Neural cell (in vitro differentiated cells): ENCODE results near the gene ACSM6. TPM values are rescaled to one million over a fixed set of nuclear protein-coding genes. Genes with fewer than 3 reads are reported as not detected.
"Not testable (repeated sequence)": the region's sequence is repeated elsewhere in the genome, so short reads cannot be mapped to it uniquely, and the experiment has no call there.

ENCODE experiments used
- H2AFZ ChIP-seq: fragments of 200-600, 300-800 bp; sonication (generic), shearing (Covaris generic); 2 replicates; pipeline ENCODE4 v1.6.0; 2014; ENCODE audit warnings: low read depth, mild to moderate bottlenecking, antibody characterized with exemption, low read length, moderate library complexity
- H3F3A ChIP-seq: fragments of 200-600 bp; shearing (Covaris generic); 2 replicates; pipeline ENCODE4 v1.6.1; 2016; ENCODE audit warnings: mild to moderate bottlenecking, moderate library complexity, mixed read lengths, antibody characterized with exemption, low read length; ENCODE audit not compliant: insufficient read depth, poor library complexity, severe bottlenecking
- H3K27ac ChIP-seq: fragments of 200-600, 300-800 bp; sonication (generic), shearing (Covaris generic); 2 replicates; pipeline ENCODE4 v1.5.1; 2014; ENCODE audit warnings: mild to moderate bottlenecking, low read length, moderate library complexity
- H3K27me3 ChIP-seq: fragments of 300-800, 200-600 bp; sonication (generic), shearing (Covaris generic); 2 replicates; pipeline ENCODE4 v1.6.0; 2014; ENCODE audit warnings: mild to moderate bottlenecking, low read depth, low read length, moderate library complexity; ENCODE audit not compliant: insufficient read depth
- H3K36me3 ChIP-seq: fragments of 300-800, 200-600 bp; sonication (generic), shearing (Covaris generic); 2 replicates; pipeline ENCODE4 v1.5.1; 2014; ENCODE audit warnings: mild to moderate bottlenecking, antibody characterized with exemption, low read length, moderate library complexity; ENCODE audit not compliant: insufficient read depth
- H3K4me2 ChIP-seq: fragments of 300-800, 200-600 bp; sonication (generic), shearing (Covaris generic); 2 replicates; pipeline ENCODE4 v1.6.0; 2014; ENCODE audit warnings: mild to moderate bottlenecking, low read length
- H3K4me3 ChIP-seq: fragments of 300-800, 200-600 bp; sonication (generic), shearing (Covaris generic); 2 replicates; pipeline ENCODE4 v1.5.1; 2014; ENCODE audit warnings: mild to moderate bottlenecking, low read length, moderate library complexity
- H3K79me2 ChIP-seq: fragments of 200-600 bp; shearing (Covaris generic); replicated peaks from 2 replicates; pipeline ENCODE4 v1.6.0; 2014; ENCODE audit warnings: mild to moderate bottlenecking, low read length, moderate library complexity; ENCODE audit not compliant: insufficient read depth
- H3K9ac ChIP-seq: fragments of 300-800, 200-600 bp; sonication (generic), shearing (Covaris generic); 2 replicates; pipeline ENCODE4 v1.6.1; 2016; ENCODE audit warnings: mild to moderate bottlenecking, low read length, mixed read lengths
- H3K9me2 ChIP-seq: fragments of 200-600 bp; shearing (Covaris generic); 2 replicates; pipeline ENCODE4 v1.6.1; 2016; ENCODE audit warnings: mild to moderate bottlenecking, low read length, mixed read lengths; ENCODE audit not compliant: insufficient read depth
- H3K9me3 ChIP-seq: fragments of 200-600, 300-800 bp; sonication (generic), shearing (Covaris generic); 2 replicates; pipeline ENCODE4 v1.6.1; 2016; ENCODE audit warnings: mild to moderate bottlenecking, mixed run types, low read length, moderate library complexity, mixed read lengths
- H4K20me1 ChIP-seq: fragments of 200-600 bp; shearing (Covaris generic); 2 replicates; pipeline ENCODE4 v1.6.1; 2016; ENCODE audit warnings: mild to moderate bottlenecking, mixed run types; ENCODE audit not compliant: insufficient read depth
- EP300 ChIP-seq: fragments of 450-650 bp; conservative IDR thresholded peaks from 2 replicates; pipeline ENCODE4 v1.6.1; 2014; ENCODE audit warnings: antibody characterized with exemption, mild to moderate bottlenecking, moderate library complexity; ENCODE audit not compliant: poor library complexity, severe bottlenecking
- EZH2 ChIP-seq: fragments of 200-600, 300-800 bp; shearing (Covaris generic), sonication (generic); IDR thresholded peaks from 2 replicates; pipeline ENCODE4 v1.6.1; 2014; ENCODE audit warnings: antibody characterized with exemption, low read length, borderline replicate concordance, mild to moderate bottlenecking; ENCODE audit not compliant: insufficient read depth, poor library complexity, severe bottlenecking
- MXI1 ChIP-seq: fragments of 450-650 bp; conservative IDR thresholded peaks from 2 replicates; pipeline ENCODE4 v1.6.1; 2014; ENCODE audit warnings: antibody characterized with exemption, mild to moderate bottlenecking; ENCODE audit not compliant: poor library complexity, severe bottlenecking
- POLR2AphosphoS5 ChIP-seq: IDR thresholded peaks from 2 replicates; pipeline ENCODE4 v1.6.1; 2012
- RAD21 ChIP-seq: fragments of 450-650 bp; conservative IDR thresholded peaks from 2 replicates; pipeline ENCODE4 v1.6.1; 2014; ENCODE audit warnings: antibody characterized with exemption, mild to moderate bottlenecking, moderate library complexity
- REST ChIP-seq: IDR thresholded peaks from 2 replicates; pipeline ENCODE4 v1.6.1; 2012; ENCODE audit warnings: borderline replicate concordance
- SMC3 ChIP-seq: fragments of 450-650 bp; conservative IDR thresholded peaks from 2 replicates; pipeline ENCODE4 v1.6.1; 2014; ENCODE audit warnings: antibody characterized with exemption, mild to moderate bottlenecking, moderate library complexity; ENCODE audit not compliant: poor library complexity
- TAF1 ChIP-seq: IDR thresholded peaks from 2 replicates; pipeline ENCODE4 v1.6.1; 2012; ENCODE audit warnings: low read depth
- polyA plus RNA-seq: library from polyadenylated mRNA; depleted of rRNA; stranded (reverse); fragments of >200 nt; gene quantifications from 2 replicates; pipeline ENCODE4 v1.2.3, GENCODE V29; 2014
- TF ChIP-seq, protein P1 (sequence below): fragments of 450-650 bp; IDR thresholded peaks from 2 replicates; pipeline ENCODE4 v1.5.1; 2014; ENCODE audit warnings: antibody characterized with exemption, mild to moderate bottlenecking, moderate library complexity; ENCODE audit not compliant: poor library complexity, severe bottlenecking

ACSM6 gene
- polyA plus RNA-seq, 1 donor from 2014 or later: not detected

DNA sequence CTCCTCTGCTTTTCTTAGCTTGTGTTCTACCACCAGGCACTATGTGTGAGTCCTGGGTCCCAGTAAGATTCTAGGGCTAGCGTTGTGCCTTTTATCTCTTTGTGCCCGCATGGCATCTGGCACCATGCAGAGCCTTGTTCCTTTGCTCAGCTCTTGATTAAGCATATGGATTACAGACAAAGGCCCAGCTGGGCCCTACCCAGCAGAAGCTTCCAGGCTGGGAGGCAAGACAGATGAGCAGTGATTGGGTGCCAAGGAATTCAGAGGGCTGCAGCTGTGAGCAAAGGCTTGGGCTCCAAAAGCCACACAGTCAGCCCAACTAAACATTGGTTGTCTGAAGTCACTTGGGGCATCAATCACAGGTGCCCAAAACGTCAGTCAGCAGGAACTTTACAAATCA, 2.0 kb downstream of the ACSM6 start:
- Histone ChIP-seq H3K27ac (no peak overlapping the region), H3K9me3 (no peaks in the 10 kb centered on the region), H4K20me1 (no peaks in the 10 kb centered on the region), H3K79me2 (no peaks in the 10 kb centered on the region), H3K4me3 (no peak overlapping the region), H3K4me2 (no peak overlapping the region), H3K36me3 (no peaks in the 10 kb centered on the region), H3K9ac (no peak overlapping the region), H3F3A (no peaks in the 10 kb centered on the region), H3K9me2 (no peaks in the 10 kb centered on the region), H3K27me3 (no peaks in the 10 kb centered on the region), H2AFZ (no peak overlapping the region)
- no peak for TF ChIP-seq RAD21
- no peak for TF ChIP-seq TAF1
- no peak for TF ChIP-seq POLR2AphosphoS5

- Histone ChIP-seq H3K4me3 (no peak overlapping the region), H3K9me3 (no peaks in the 10 kb centered on the region), H3K27me3 (no peaks in the 10 kb centered on the region), H2AFZ (no peak overlapping the region), H3K79me2 (no peaks in the 10 kb centered on the region), H3K36me3 (no peaks in the 10 kb centered on the region), H3K4me2 (no peak overlapping the region), H3F3A (no peaks in the 10 kb centered on the region), H3K27ac (no peak overlapping the region), H4K20me1 (no peaks in the 10 kb centered on the region), H3K9ac (no peak overlapping the region), H3K9me2 (no peaks in the 10 kb centered on the region)
- TF ChIP-seq POLR2AphosphoS5 (no peak), EP300 (no peak), SMC3 (no peak), EZH2 (no peak), TAF1 (no peak), RAD21 (no peak), MXI1 (no peak)
- TF ChIP-seq, protein P1, sequence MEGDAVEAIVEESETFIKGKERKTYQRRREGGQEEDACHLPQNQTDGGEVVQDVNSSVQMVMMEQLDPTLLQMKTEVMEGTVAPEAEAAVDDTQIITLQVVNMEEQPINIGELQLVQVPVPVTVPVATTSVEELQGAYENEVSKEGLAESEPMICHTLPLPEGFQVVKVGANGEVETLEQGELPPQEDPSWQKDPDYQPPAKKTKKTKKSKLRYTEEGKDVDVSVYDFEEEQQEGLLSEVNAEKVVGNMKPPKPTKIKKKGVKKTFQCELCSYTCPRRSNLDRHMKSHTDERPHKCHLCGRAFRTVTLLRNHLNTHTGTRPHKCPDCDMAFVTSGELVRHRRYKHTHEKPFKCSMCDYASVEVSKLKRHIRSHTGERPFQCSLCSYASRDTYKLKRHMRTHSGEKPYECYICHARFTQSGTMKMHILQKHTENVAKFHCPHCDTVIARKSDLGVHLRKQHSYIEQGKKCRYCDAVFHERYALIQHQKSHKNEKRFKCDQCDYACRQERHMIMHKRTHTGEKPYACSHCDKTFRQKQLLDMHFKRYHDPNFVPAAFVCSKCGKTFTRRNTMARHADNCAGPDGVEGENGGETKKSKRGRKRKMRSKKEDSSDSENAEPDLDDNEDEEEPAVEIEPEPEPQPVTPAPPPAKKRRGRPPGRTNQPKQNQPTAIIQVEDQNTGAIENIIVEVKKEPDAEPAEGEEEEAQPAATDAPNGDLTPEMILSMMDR: no peak
Observed at GRCh38 chr10:95201736-95202135, 7.7 kb downstream of the ACSM6 start.

DNA sequence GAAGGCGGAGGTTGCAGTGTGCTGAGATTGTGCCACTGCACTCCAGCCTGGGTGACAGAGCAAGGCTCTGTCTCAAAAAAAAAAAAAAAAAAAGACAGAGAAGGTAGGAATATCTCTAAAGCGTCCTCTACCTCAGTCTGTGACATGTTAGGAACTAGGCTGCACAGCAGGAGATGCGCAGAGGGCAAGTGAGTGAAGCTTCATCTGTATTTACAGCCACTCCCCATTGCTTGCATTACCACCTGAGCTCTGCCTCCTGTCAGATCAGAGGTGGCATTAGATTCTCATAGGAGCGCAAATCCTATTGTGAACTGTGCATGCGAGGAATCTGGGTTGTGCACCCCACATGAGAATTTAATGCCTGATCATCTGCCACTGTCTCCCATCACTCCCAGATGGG, 8.8 kb downstream of the ACSM6 start:
- not testable (repeated sequence) for H3K36me3 ChIP-seq, H3K79me2 ChIP-seq, H3K27ac ChIP-seq, H3K4me3 ChIP-seq, H3K27me3 ChIP-seq, H2AFZ ChIP-seq, H3K4me2 ChIP-seq, H3K9me3 ChIP-seq, H3K9ac ChIP-seq, H3F3A ChIP-seq, H4K20me1 ChIP-seq, H3K9me2 ChIP-seq

GRCh38 chr10:95208702-95209391, 14.8 kb downstream of the ACSM6 start:
- no peak overlapping the region for H3K27ac ChIP-seq
- no peak overlapping the region for H2AFZ ChIP-seq
- no peaks in the 10 kb centered on the region for H3K27me3 ChIP-seq
- no peak overlapping the region for H3K9ac ChIP-seq
- no peaks in the 10 kb centered on the region for H3F3A ChIP-seq
- no peaks in the 10 kb centered on the region for H3K36me3 ChIP-seq
- H3K4me3 ChIP-seq: no peak overlapping the region
- no peak overlapping the region for H3K4me2 ChIP-seq
- H3K79me2 ChIP-seq: no peaks in the 10 kb centered on the region
- no peaks in the 10 kb centered on the region for H4K20me1 ChIP-seq
- H3K9me3 ChIP-seq: no peaks in the 10 kb centered on the region
- TF ChIP-seq EZH2: no peak
- TF ChIP-seq, protein P1: no peak
- no peak for TF ChIP-seq POLR2AphosphoS5
- no peak for TF ChIP-seq REST
- no peak for TF ChIP-seq SMC3
- no peak for TF ChIP-seq MXI1
- TF ChIP-seq RAD21: no peak
- TF ChIP-seq TAF1: no peak
- TF ChIP-seq EP300: no peak
- no peaks in the 10 kb centered on the region for H3K9me2 ChIP-seq
